Activated naive CD8-positive, alpha-beta T cell treated with anti-CD3 and anti-CD28 coated beads for 36 hours (primary cell): Measurements from ENCODE around the gene YEATS2. TPM values are rescaled to one million over a fixed set of nuclear protein-coding genes. Genes with fewer than 3 reads are reported as not detected.

Experiments
- DNase-seq: peaks from one replicate; pipeline ENCODE4 v3.0.0; 2021
- H3K27ac Mint-ChIP-seq: one replicate; pipeline ENCODE4 v1.8.0; 2022; ENCODE audit warnings: mild to moderate bottlenecking, moderate library complexity, mixed read lengths
- H3K27me3 Mint-ChIP-seq: one replicate; pipeline ENCODE4 v1.8.0; 2022; ENCODE audit warnings: mild to moderate bottlenecking, mixed read lengths
- H3K36me3 Mint-ChIP-seq: one replicate; pipeline ENCODE4 v1.8.0; 2021; ENCODE audit warnings: mild to moderate bottlenecking, mixed read lengths
- H3K4me1 Mint-ChIP-seq: one replicate; pipeline ENCODE4 v1.8.0; 2021; ENCODE audit warnings: mixed read lengths
- H3K4me3 Mint-ChIP-seq: one replicate; pipeline ENCODE4 v1.8.0; 2022; ENCODE audit warnings: mild to moderate bottlenecking, moderate library complexity, mixed read lengths
- H3K9me3 Mint-ChIP-seq: one replicate; pipeline ENCODE4 v1.8.0; 2022; ENCODE audit warnings: mixed read lengths
- total RNA-seq, 2 experiments: library from RNA; stranded (reverse); gene quantifications; one replicate each; pipeline ENCODE4 v1.2.3, GENCODE V29; 2021

The YEATS2 gene
- total RNA-seq, 2 experiments from 2014 or later = 40.1 to 45.1 TPM

- Mint-ChIP-seq H3K4me3 (no peak overlapping the region), H3K9me3 (no peaks in the 10 kb centered on the region), H3K27ac (no peak overlapping the region), H3K36me3 (peaks cover 18% of the 10 kb centered on the region), H3K4me1 (no peaks in the 10 kb centered on the region), H3K27me3 (no peaks in the 10 kb centered on the region)
- no peak for DNase-seq
These were observed 110.8 kb downstream of the YEATS2 start for GRCh38 chr3:183808355-183808754.

- H3K27ac Mint-ChIP-seq = no peak overlapping the region
- peaks cover 16% of the 10 kb centered on the region for H3K36me3 Mint-ChIP-seq
These were observed 111.7 kb downstream of the YEATS2 start for GRCh38 chr3:183809270-183809669.

GRCh38 chr3:183810643-183811594 lies 113.3 kb downstream of the YEATS2 start:
- no peak overlapping the region for H3K27ac Mint-ChIP-seq
- DNase-seq = no peak
- H3K9me3 Mint-ChIP-seq = no peaks in the 10 kb centered on the region
- H3K27me3 Mint-ChIP-seq = no peaks in the 10 kb centered on the region
- H3K36me3 Mint-ChIP-seq = peaks cover 17% of the 10 kb centered on the region
- H3K4me3 Mint-ChIP-seq = no peak overlapping the region
- H3K4me1 Mint-ChIP-seq = peaks cover 13% of the 10 kb centered on the region

More at GRCh38 chr3:183809270-183809669, 111.7 kb downstream of the YEATS2 start:
- peaks cover under 1% of the 10 kb centered on the region for H3K4me1 Mint-ChIP-seq
- no peak overlapping the region for H3K4me3 Mint-ChIP-seq
- no peaks in the 10 kb centered on the region for H3K9me3 Mint-ChIP-seq
- H3K27me3 Mint-ChIP-seq = no peaks in the 10 kb centered on the region
- DNase-seq = no peak

- DNase-seq = no peak
- Mint-ChIP-seq H3K9me3 (no peaks in the 10 kb centered on the region), H3K27me3 (no peaks in the 10 kb centered on the region), H3K36me3 (peaks cover 19% of the 10 kb centered on the region), H3K27ac (no peak overlapping the region), H3K4me3 (no peak overlapping the region), H3K4me1 (peaks cover 20% of the 10 kb centered on the region)
These were observed 114.0 kb downstream of the YEATS2 start for GRCh38 chr3:183811638-183812037.

GRCh38 chr3:183812761-183813445 lies 115.3 kb downstream of the YEATS2 start:
- H3K27me3 Mint-ChIP-seq = no peaks in the 10 kb centered on the region
- peaks cover 19% of the 10 kb centered on the region for H3K36me3 Mint-ChIP-seq
- peaks cover 21% of the 10 kb centered on the region for H3K4me1 Mint-ChIP-seq
- no peak overlapping the region for H3K27ac Mint-ChIP-seq
- H3K4me3 Mint-ChIP-seq = no peak overlapping the region
- no peaks in the 10 kb centered on the region for H3K9me3 Mint-ChIP-seq
- DNase-seq = no peak

- no peak overlapping the region for H3K4me3 Mint-ChIP-seq
- no peak overlapping the region for H3K27ac Mint-ChIP-seq
- peaks cover 21% of the 10 kb centered on the region for H3K4me1 Mint-ChIP-seq
These were observed 116.6 kb downstream of the YEATS2 start for GRCh38 chr3:183814240-183814639.

GRCh38 chr3:183815563-183815940 lies 118.0 kb downstream of the YEATS2 start:
- peaks cover 21% of the 10 kb centered on the region for H3K4me1 Mint-ChIP-seq
- peak overlapping the region; percentile 32 for H3K4me3 Mint-ChIP-seq
- H3K27ac Mint-ChIP-seq = peak overlapping the region; percentile 57
- no peaks in the 10 kb centered on the region for H3K27me3 Mint-ChIP-seq
- H3K36me3 Mint-ChIP-seq = peaks cover 18% of the 10 kb centered on the region
- H3K9me3 Mint-ChIP-seq = no peaks in the 10 kb centered on the region
- peak; percentile 14 for DNase-seq

More at GRCh38 chr3:183814240-183814639, 116.6 kb downstream of the YEATS2 start:
- DNase-seq = no peak
- no peaks in the 10 kb centered on the region for H3K9me3 Mint-ChIP-seq
- H3K27me3 Mint-ChIP-seq = no peaks in the 10 kb centered on the region
- H3K36me3 Mint-ChIP-seq = peaks cover 18% of the 10 kb centered on the region

- H3K4me1 Mint-ChIP-seq = peaks cover 21% of the 10 kb centered on the region
- H3K36me3 Mint-ChIP-seq = peaks cover 18% of the 10 kb centered on the region
- H3K27me3 Mint-ChIP-seq = no peaks in the 10 kb centered on the region
- peak overlapping the region; percentile 57 for H3K27ac Mint-ChIP-seq
- DNase-seq = no peak
- H3K9me3 Mint-ChIP-seq = no peaks in the 10 kb centered on the region
- peak overlapping the region; percentile 32 for H3K4me3 Mint-ChIP-seq
These were observed 118.4 kb downstream of the YEATS2 start for GRCh38 chr3:183815951-183816475.

- peaks cover 18% of the 10 kb centered on the region for H3K36me3 Mint-ChIP-seq
- peaks cover 21% of the 10 kb centered on the region for H3K4me1 Mint-ChIP-seq
- no peak for DNase-seq
- no peaks in the 10 kb centered on the region for H3K27me3 Mint-ChIP-seq
- H3K9me3 Mint-ChIP-seq = no peaks in the 10 kb centered on the region
- no peak overlapping the region for H3K27ac Mint-ChIP-seq
- H3K4me3 Mint-ChIP-seq = no peak overlapping the region
These were observed 119.3 kb downstream of the YEATS2 start for GRCh38 chr3:183816681-183817510.

- Mint-ChIP-seq H3K27me3 (no peaks in the 10 kb centered on the region), H3K9me3 (no peaks in the 10 kb centered on the region)
These were observed 120.0 kb downstream of the YEATS2 start for GRCh38 chr3:183817639-183818038.

GRCh38 chr3:183818041-183818620 lies 120.5 kb downstream of the YEATS2 start:
- DNase-seq = no peak
- Mint-ChIP-seq H3K4me3 (no peak overlapping the region), H3K27ac (no peak overlapping the region), H3K9me3 (no peaks in the 10 kb centered on the region), H3K4me1 (peaks cover 21% of the 10 kb centered on the region), H3K27me3 (no peaks in the 10 kb centered on the region), H3K36me3 (peaks cover 13% of the 10 kb centered on the region)

More at GRCh38 chr3:183817639-183818038, 120.0 kb downstream of the YEATS2 start:
- H3K36me3 Mint-ChIP-seq = peaks cover 15% of the 10 kb centered on the region
- no peak overlapping the region for H3K27ac Mint-ChIP-seq
- H3K4me3 Mint-ChIP-seq = no peak overlapping the region
- H3K4me1 Mint-ChIP-seq = peaks cover 21% of the 10 kb centered on the region
- DNase-seq = no peak

- DNase-seq = no peak
- H3K36me3 Mint-ChIP-seq = peaks cover 13% of the 10 kb centered on the region
- H3K4me3 Mint-ChIP-seq = no peak overlapping the region
- no peak overlapping the region for H3K27ac Mint-ChIP-seq
- no peaks in the 10 kb centered on the region for H3K9me3 Mint-ChIP-seq
- H3K27me3 Mint-ChIP-seq = no peaks in the 10 kb centered on the region
- peaks cover 25% of the 10 kb centered on the region for H3K4me1 Mint-ChIP-seq
These were observed 121.4 kb downstream of the YEATS2 start for GRCh38 chr3:183818706-183819624.

GRCh38 chr3:183819831-183820230 lies 122.2 kb downstream of the YEATS2 start:
- Mint-ChIP-seq H3K4me3 (no peak overlapping the region), H3K27me3 (no peaks in the 10 kb centered on the region), H3K27ac (no peak overlapping the region), H3K36me3 (peaks cover 13% of the 10 kb centered on the region), H3K4me1 (peaks cover 28% of the 10 kb centered on the region), H3K9me3 (no peaks in the 10 kb centered on the region)
- DNase-seq = no peak
